ENCODE data around the gene SYNDIG1.

SYNDIG1 gene

GRCh38 chr20:24700166-24700860 is 230.9 kb downstream of the SYNDIG1 start:
- ATAC-seq (replicated peaks) (no peak), DNase-seq (no peak)
- Mint-ChIP-seq H3K4me3 (no peak overlapping the region), H3K36me3 (no peaks in the 10 kb centered on the region), H3K27me3 (peaks cover 0 to 5% of the 10 kb centered on the region in 2 donors), H3K27ac (no peak overlapping the region), H3K4me1 (peaks cover 7 to 9% of the 10 kb centered on the region in 2 donors), H3K9me3 (no peaks in the 10 kb centered on the region)

GRCh38 chr20:24701027-24701426 is 231.6 kb downstream of the SYNDIG1 start:
- DNase-seq, result no peak
- Mint-ChIP-seq H3K4me1 (peaks cover 7 to 9% of the 10 kb centered on the region in 2 donors), H3K4me3 (no peak overlapping the region), H3K36me3 (no peaks in the 10 kb centered on the region), H3K9me3 (no peaks in the 10 kb centered on the region), H3K27me3 (peaks cover 0 to 5% of the 10 kb centered on the region in 2 donors), H3K27ac (no peak overlapping the region)
- no peak for ATAC-seq (replicated peaks)

GRCh38 chr20:24701668-24702067 is 232.2 kb downstream of the SYNDIG1 start:
- no peaks in the 10 kb centered on the region for H3K36me3 Mint-ChIP-seq
- no peak overlapping the region for H3K27ac Mint-ChIP-seq
- DNase-seq (no peak), ATAC-seq (replicated peaks) (no peak)
- H3K9me3 Mint-ChIP-seq, result no peaks in the 10 kb centered on the region
- H3K4me1 Mint-ChIP-seq, result peaks cover 7 to 9% of the 10 kb centered on the region in 2 donors
- peaks cover 0 to 5% of the 10 kb centered on the region in 2 donors for H3K27me3 Mint-ChIP-seq
- H3K4me3 Mint-ChIP-seq, result no peak overlapping the region

- Mint-ChIP-seq H3K4me1 (peaks cover 7 to 9% of the 10 kb centered on the region in 2 donors), H3K9me3 (no peaks in the 10 kb centered on the region), H3K4me3 (no peak overlapping the region), H3K36me3 (no peaks in the 10 kb centered on the region), H3K27me3 (peaks cover 0 to 5% of the 10 kb centered on the region in 2 donors), H3K27ac (no peak overlapping the region)
- DNase-seq (no peak), ATAC-seq (replicated peaks) (no peak)
These were observed 233.3 kb downstream of the SYNDIG1 start for GRCh38 chr20:24702501-24703283.

GRCh38 chr20:24703284-24703610 is 233.8 kb downstream of the SYNDIG1 start:
- H3K4me3 Mint-ChIP-seq, result no peak overlapping the region
- ATAC-seq (replicated peaks), result no peak

GRCh38 chr20:24704899-24705298 is 235.5 kb downstream of the SYNDIG1 start:
- Mint-ChIP-seq H3K36me3 (no peaks in the 10 kb centered on the region), H3K4me3 (no peak overlapping the region), H3K9me3 (no peaks in the 10 kb centered on the region), H3K27ac (no peak overlapping the region), H3K4me1 (no peaks in the 10 kb centered on the region), H3K27me3 (peaks cover 0 to 5% of the 10 kb centered on the region in 2 donors)
- ATAC-seq (replicated peaks) (no peak), DNase-seq (no peak)

More at GRCh38 chr20:24703284-24703610, 233.8 kb downstream of the SYNDIG1 start:
- Mint-ChIP-seq H3K4me1 (peaks cover 5 to 7% of the 10 kb centered on the region in 2 donors), H3K9me3 (no peaks in the 10 kb centered on the region), H3K27ac (no peak overlapping the region), H3K27me3 (peaks cover 0 to 5% of the 10 kb centered on the region in 2 donors), H3K36me3 (no peaks in the 10 kb centered on the region)
- no peak for DNase-seq

- Mint-ChIP-seq H3K36me3 (no peaks in the 10 kb centered on the region), H3K9me3 (no peaks in the 10 kb centered on the region), H3K27me3 (peaks cover 0 to 5% of the 10 kb centered on the region in 2 donors), H3K27ac (no peak overlapping the region), H3K4me3 (no peak overlapping the region), H3K4me1 (no peaks in the 10 kb centered on the region)
- DNase-seq, result no peak
- no peak for ATAC-seq (replicated peaks)
These were observed 236.1 kb downstream of the SYNDIG1 start for GRCh38 chr20:24705486-24705885.

- H3K27me3 Mint-ChIP-seq, result no peaks in the 10 kb centered on the region
- no peaks in the 10 kb centered on the region for H3K4me1 Mint-ChIP-seq
- ATAC-seq (replicated peaks), result no peak
- peaks cover 5 to 10% of the 10 kb centered on the region in 2 donors for H3K9me3 Mint-ChIP-seq
- H3K27ac Mint-ChIP-seq, result no peak overlapping the region
- no peaks in the 10 kb centered on the region for H3K36me3 Mint-ChIP-seq
- H3K4me3 Mint-ChIP-seq, result no peak overlapping the region
- DNase-seq, result no peak
These were observed 239.2 kb downstream of the SYNDIG1 start for GRCh38 chr20:24708411-24709295.
